ENCODE results near the gene G6PD. TPM values are rescaled to one million over a fixed set of nuclear protein-coding genes. Genes with fewer than 3 reads are reported as not detected.

The G6PD gene
- total RNA-seq, 4 donors from 2014 or later: 31.1 to 49.6 (median 35.6) TPM

GRCh38 chrX:154539077-154539476, 7.6 kb downstream of the G6PD start:
- intact Hi-C loops (cut with DNase I; ENCODE audit: low total_unique reads): no loop called here
- no peak for DNase-seq (ENCODE audit: low spot score in 2 of 2)
- 85 to 91% methylated on average over 8 of the region's 8 CpGs for WGBS, 2 donors
- TF ChIP-seq CTCF (IDR thresholded peaks at IDR 0.05) (no peak), POLR2A (IDR thresholded peaks at IDR 0.05) (no peak)
- H3K4me3 ChIP-seq (ENCODE audit: low read depth, poor library complexity, severe bottlenecking): no peak overlapping the region

GRCh38 chrX:154535892-154536291, 10.8 kb downstream of the G6PD start:
- 77 to 79% methylated on average over 4 to 9 of the region's 9 CpGs for WGBS, 2 donors
- intact Hi-C loops (cut with DNase I; ENCODE audit: low total_unique reads): no loop called here
- TF ChIP-seq POLR2A (IDR thresholded peaks at IDR 0.05) (no peak), CTCF (IDR thresholded peaks at IDR 0.05) (no peak)
- no peak overlapping the region for H3K4me3 ChIP-seq (ENCODE audit: low read depth, poor library complexity, severe bottlenecking)
- DNase-seq (ENCODE audit: low spot score in 2 of 2): no peak

GRCh38 chrX:154534526-154535322, 11.9 kb downstream of the G6PD start:
- H3K4me3 ChIP-seq (ENCODE audit: low read depth, poor library complexity, severe bottlenecking): no peak overlapping the region
- peak; percentile 75 to 97 for DNase-seq (ENCODE audit: low spot score in 2 of 2)
- intact Hi-C loops (cut with DNase I; ENCODE audit: low total_unique reads): no loop called here
- TF ChIP-seq POLR2A (IDR thresholded peaks at IDR 0.05) (no peak), CTCF (IDR thresholded peaks at IDR 0.05) (peak in 2 of 3 donors; percentile 89 to 97)
- WGBS, 2 donors: 18 to 35% methylated on average over 4 to 34 of the region's 34 CpGs

- intact Hi-C loops (cut with DNase I; ENCODE audit: low total_unique reads): no loop called here
- H3K4me3 ChIP-seq (ENCODE audit: low read depth, poor library complexity, severe bottlenecking): no peak overlapping the region
- DNase-seq (ENCODE audit: low spot score in 2 of 2): no peak
- WGBS, 2 donors: 90% methylated on average over 23 of the region's 23 CpGs; no CpG with 5 or more reads in 1 of the 2 donors
- no peak for TF ChIP-seq CTCF (IDR thresholded peaks at IDR 0.05)
- TF ChIP-seq POLR2A (IDR thresholded peaks at IDR 0.05): no peak
Observed at GRCh38 chrX:154532690-154533089, 14.0 kb downstream of the G6PD start.

GRCh38 chrX:154531626-154532025, 15.0 kb downstream of the G6PD start:
- 73 to 80% methylated on average over 5 to 14 of the region's 16 CpGs for WGBS, 2 donors
- no peak overlapping the region for H3K4me3 ChIP-seq (ENCODE audit: low read depth, poor library complexity, severe bottlenecking)
- intact Hi-C loops (cut with DNase I; ENCODE audit: low total_unique reads): no loop called here
- TF ChIP-seq CTCF (IDR thresholded peaks at IDR 0.05) (no peak), POLR2A (IDR thresholded peaks at IDR 0.05) (no peak)
- DNase-seq (ENCODE audit: low spot score in 2 of 2): no peak

All from lower leg skin (tissue), 4 donors.